ENCODE results near the gene ZFYVE21. TPM values are rescaled to one million over a fixed set of nuclear protein-coding genes. Genes with fewer than 3 reads are reported as not detected.

The ZFYVE21 gene
- total RNA-seq, 1 experiment from 2014 or later = 93.3 TPM

DNA sequence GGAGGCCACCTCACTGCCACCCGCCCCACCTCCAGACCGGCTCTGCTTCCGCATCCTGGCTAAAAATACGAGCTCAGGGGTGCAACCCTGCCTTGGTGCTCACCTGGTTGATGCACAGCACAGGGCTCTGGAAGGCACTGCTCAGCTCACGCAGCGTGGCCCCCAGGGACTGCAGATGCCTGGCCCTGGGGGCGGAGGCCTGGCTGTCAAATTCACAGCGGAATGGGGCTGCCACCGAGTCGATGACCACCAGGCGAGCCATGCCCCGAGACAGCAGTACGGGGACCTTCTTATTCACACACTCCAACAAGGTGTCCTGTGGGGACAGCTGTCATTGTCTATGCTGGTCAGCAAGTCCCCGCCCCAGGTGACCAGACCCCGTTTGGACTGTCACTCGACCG, 16.3 kb upstream of the ZFYVE21 start:
- no peaks in the 10 kb centered on the region for H3K9me2 ChIP-seq (ENCODE audit: insufficient read depth)
- BruUV-seq (replicated peaks) = no TSS peak
- intact Hi-C loops (cut with micrococcal nuclease; ENCODE audit: unreplicated experiment) = no loop called here
- no peak overlapping the region for H3K4me3 ChIP-seq
- H4K20me1 ChIP-seq (ENCODE audit: insufficient read depth) = peaks cover 35% of the 10 kb centered on the region
- DNase-seq = no peak
- peaks cover 56% of the 10 kb centered on the region for H3F3A ChIP-seq (ENCODE audit: insufficient read depth, low read depth)
- POLR2A ChIA-PET (ENCODE audit: unreplicated experiment) = interaction anchor here (0.7 to 1.0 kb wide), 2 partner anchors 16 to 80 kb away, joined by 4 to 6 read pairs; partner anchors contain the start of genes XRCC3 and ZFYVE21
- CTCF ChIA-PET = interaction anchor here (0.7 kb wide), 1 partner anchor 204 kb away, joined by 3 read pairs; no protein-coding TSS in a partner anchor
- H3K27me3 ChIP-seq (ENCODE audit: insufficient read depth, low read depth) = no peaks in the 10 kb centered on the region
- no peaks in the 10 kb centered on the region for H3K79me2 ChIP-seq (ENCODE audit: low read depth)
- H3K27ac ChIP-seq = no peak overlapping the region
- no peak for TF ChIP-seq EZH2 (IDR thresholded peaks at IDR 0.05; ENCODE audit: low read depth)
- TF ChIP-seq, protein P1, sequence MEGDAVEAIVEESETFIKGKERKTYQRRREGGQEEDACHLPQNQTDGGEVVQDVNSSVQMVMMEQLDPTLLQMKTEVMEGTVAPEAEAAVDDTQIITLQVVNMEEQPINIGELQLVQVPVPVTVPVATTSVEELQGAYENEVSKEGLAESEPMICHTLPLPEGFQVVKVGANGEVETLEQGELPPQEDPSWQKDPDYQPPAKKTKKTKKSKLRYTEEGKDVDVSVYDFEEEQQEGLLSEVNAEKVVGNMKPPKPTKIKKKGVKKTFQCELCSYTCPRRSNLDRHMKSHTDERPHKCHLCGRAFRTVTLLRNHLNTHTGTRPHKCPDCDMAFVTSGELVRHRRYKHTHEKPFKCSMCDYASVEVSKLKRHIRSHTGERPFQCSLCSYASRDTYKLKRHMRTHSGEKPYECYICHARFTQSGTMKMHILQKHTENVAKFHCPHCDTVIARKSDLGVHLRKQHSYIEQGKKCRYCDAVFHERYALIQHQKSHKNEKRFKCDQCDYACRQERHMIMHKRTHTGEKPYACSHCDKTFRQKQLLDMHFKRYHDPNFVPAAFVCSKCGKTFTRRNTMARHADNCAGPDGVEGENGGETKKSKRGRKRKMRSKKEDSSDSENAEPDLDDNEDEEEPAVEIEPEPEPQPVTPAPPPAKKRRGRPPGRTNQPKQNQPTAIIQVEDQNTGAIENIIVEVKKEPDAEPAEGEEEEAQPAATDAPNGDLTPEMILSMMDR (conservative IDR thresholded peaks at IDR 0.05) = no peak
- H3K4me1 ChIP-seq (replicated peaks; ENCODE audit: insufficient read depth) = peaks cover 4% of the 10 kb centered on the region
- peaks cover 13% of the 10 kb centered on the region; the same call in 1 of the 2 replicates for H3K36me3 ChIP-seq (ENCODE audit: low read depth)
- no peak overlapping the region for H3K4me2 ChIP-seq
- no peaks in the 10 kb centered on the region for H3K9me3 ChIP-seq (ENCODE audit: insufficient read depth, low read depth)
- H2AFZ ChIP-seq = no peak overlapping the region

DNA sequence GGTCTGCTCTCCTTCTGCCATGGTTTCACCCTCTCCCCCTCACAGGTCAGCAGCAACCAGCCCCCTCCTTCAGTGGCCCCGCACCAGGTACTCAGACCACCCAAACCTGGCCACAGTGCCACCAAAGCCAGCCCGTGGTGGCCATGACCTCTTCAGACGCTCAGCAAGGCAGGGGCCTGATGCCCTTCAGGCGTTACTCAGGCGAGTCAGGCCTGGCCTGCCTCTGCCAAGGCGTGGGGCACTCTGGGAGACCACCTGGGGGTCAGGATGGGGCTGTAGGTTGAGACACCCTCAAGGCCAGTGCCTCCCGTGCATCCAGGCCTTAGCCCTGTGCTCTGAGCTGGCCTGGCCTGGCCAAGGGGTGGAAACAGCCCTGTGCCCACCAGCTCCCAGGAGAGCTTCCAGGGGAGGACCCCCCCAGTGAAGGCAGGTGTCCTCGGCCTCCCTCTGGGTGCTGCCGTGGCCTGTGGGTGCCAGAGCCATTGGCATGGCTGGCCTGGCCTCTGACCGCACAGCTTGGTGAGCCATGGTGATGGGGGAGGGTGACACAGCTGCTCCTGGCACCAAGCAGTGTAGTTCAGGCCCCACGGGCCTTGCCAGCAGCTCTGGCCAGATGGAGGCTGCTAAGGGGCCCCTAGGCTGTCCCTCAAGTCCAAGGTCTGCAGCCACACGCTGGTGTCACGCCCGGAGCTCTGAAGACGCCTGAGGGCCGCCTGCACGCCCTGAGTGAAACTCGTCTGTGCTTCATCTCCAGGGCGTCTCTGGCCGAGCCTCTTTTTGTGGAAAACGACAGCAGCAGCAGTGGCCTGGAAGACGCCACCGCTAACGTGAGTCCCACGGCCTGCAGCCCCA, 15.5 kb upstream of the ZFYVE21 start:
- Histone ChIP-seq H3K79me2 (ENCODE audit: low read depth) (no peaks in the 10 kb centered on the region), H3F3A (ENCODE audit: insufficient read depth, low read depth) (peaks cover 58% of the 10 kb centered on the region), H3K9me2 (ENCODE audit: insufficient read depth) (no peaks in the 10 kb centered on the region), H3K27ac (no peak overlapping the region), H3K4me2 (no peak overlapping the region), H3K27me3 (ENCODE audit: insufficient read depth, low read depth) (no peaks in the 10 kb centered on the region), H3K9me3 (ENCODE audit: insufficient read depth, low read depth) (no peaks in the 10 kb centered on the region), H3K4me3 (no peak overlapping the region), H2AFZ (no peak overlapping the region), H4K20me1 (ENCODE audit: insufficient read depth) (peaks cover 35% of the 10 kb centered on the region), H3K4me1 (replicated peaks; ENCODE audit: insufficient read depth) (peaks cover 12% of the 10 kb centered on the region), H3K36me3 (ENCODE audit: low read depth) (0 out of 2 replicates have a peak, but pooled peaks cover 7% of the 10 kb centered on the region)
- CTCF ChIA-PET = no interaction called here
- intact Hi-C loops (cut with micrococcal nuclease; ENCODE audit: unreplicated experiment) = no loop called here
- BruUV-seq (replicated peaks) = no TSS peak
- DNase-seq = no peak
- TF ChIP-seq, protein P1 (conservative IDR thresholded peaks at IDR 0.05) = no peak
- no peak for TF ChIP-seq EZH2 (IDR thresholded peaks at IDR 0.05; ENCODE audit: low read depth)
- POLR2A ChIA-PET (ENCODE audit: unreplicated experiment) = no interaction called here

DNA sequence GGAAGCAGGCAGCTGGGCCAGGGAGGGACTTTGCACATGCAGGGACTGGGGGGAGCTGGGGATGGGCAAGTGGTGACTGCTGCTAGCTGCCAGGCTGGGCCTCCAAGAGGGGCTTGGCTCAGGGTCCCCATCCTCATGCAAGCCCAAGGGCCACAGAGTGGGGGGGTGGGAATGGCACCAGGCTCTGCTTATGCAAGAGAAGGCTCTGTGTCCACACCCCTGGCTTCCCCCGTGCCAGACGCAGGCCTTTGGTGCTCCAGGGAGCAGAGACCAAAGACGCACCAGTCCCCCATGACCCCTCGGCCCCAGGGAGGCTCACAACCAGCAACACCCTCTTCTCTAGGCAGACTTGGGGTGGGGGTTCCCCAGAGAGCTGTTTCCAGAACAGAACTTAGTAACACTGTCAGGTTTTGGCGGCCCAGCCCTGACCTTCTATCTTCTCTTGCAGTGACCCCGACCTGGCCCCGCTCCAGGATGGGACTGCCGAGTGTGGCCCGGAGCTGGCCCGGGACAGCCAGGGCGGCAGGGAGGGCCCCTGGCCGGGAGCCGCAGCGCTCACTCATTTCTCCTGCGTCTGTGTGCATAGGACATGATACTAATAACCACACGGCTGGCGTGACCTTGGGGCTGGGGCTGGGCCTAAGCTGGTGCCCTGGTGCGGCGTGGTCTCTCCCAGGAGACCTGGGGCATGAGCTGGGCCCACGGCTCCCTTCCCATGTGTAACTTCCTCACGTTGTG, 14.7 kb upstream of the ZFYVE21 start:
- no peaks in the 10 kb centered on the region for H3K27me3 ChIP-seq (ENCODE audit: insufficient read depth, low read depth)
- no peak overlapping the region for H3K4me2 ChIP-seq
- POLR2A ChIA-PET (ENCODE audit: unreplicated experiment) = no interaction called here
- H3F3A ChIP-seq (ENCODE audit: insufficient read depth, low read depth) = peaks cover 58% of the 10 kb centered on the region
- H3K4me1 ChIP-seq (replicated peaks; ENCODE audit: insufficient read depth) = peaks cover 18% of the 10 kb centered on the region
- no peak for TF ChIP-seq EZH2 (IDR thresholded peaks at IDR 0.05; ENCODE audit: low read depth)
- no peak overlapping the region for H2AFZ ChIP-seq
- CTCF ChIA-PET = no interaction called here
- H4K20me1 ChIP-seq (ENCODE audit: insufficient read depth) = peaks cover 35% of the 10 kb centered on the region
- H3K36me3 ChIP-seq (ENCODE audit: low read depth) = 0 out of 2 replicates have a peak, but pooled peaks cover 7% of the 10 kb centered on the region
- no TSS peak for BruUV-seq (replicated peaks)
- H3K4me3 ChIP-seq = no peak overlapping the region
- no peaks in the 10 kb centered on the region for H3K79me2 ChIP-seq (ENCODE audit: low read depth)
- no peaks in the 10 kb centered on the region for H3K9me3 ChIP-seq (ENCODE audit: insufficient read depth, low read depth)
- intact Hi-C loops (cut with micrococcal nuclease; ENCODE audit: unreplicated experiment) = no loop called here
- DNase-seq = no peak
- H3K27ac ChIP-seq = no peak overlapping the region
- no peaks in the 10 kb centered on the region for H3K9me2 ChIP-seq (ENCODE audit: insufficient read depth)
